ENCODE results near the gene FIBCD1.

FIBCD1 gene

GRCh38 chr9:130854835-130855234 is 84.2 kb downstream of the FIBCD1 start:
- no peak for DNase-seq

- no peak for DNase-seq
These were observed 85.0 kb downstream of the FIBCD1 start for GRCh38 chr9:130854092-130854491.

GRCh38 chr9:130852801-130853200 is 86.2 kb downstream of the FIBCD1 start:
- DNase-seq = no peak
